ENCODE results near the gene PRUNE2.

The PRUNE2 gene

DNA sequence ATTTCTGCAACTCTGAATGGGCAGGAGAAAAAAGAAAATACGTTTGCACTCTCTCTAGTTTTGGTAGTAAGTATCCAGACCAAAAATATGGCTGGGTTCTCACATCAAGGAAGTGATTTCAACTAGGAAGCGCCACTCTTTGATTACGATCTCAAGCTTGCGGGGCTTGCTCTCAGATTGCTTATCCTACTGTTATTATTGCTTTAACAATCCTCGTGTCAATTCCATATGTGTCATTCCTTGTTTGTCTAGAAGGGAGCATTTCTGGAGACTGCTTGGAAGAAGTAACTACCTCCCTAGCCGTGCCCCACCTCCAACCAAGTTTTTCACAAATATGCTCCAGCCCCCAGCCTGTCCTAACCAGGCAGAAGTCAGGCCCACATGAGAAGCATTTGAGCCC is 3.5 kb downstream of the PRUNE2 start:
- Histone ChIP-seq H3K27me3 (ENCODE audit: insufficient read depth, poor library complexity, severe bottlenecking) (peaks cover 37% of the 10 kb centered on the region), H3K4me3 (replicated peaks; ENCODE audit: insufficient read depth, low read length) (no peak overlapping the region), H3K27ac (replicated peaks) (no peak overlapping the region)
- TF ChIP-seq GABPA (IDR thresholded peaks at IDR 0.05; ENCODE audit: low read depth) (no peak), POLR2AphosphoS5 (IDR thresholded peaks at IDR 0.05; ENCODE audit: low read depth) (no peak), REST (IDR thresholded peaks at IDR 0.05; ENCODE audit: insufficient replicate concordance, low read depth) (no peak)
- DNase-seq (ENCODE audit: low read depth in 1 of 2, low spot score in 1 of 2): no peak

- H3K4me3 ChIP-seq (replicated peaks; ENCODE audit: insufficient read depth, low read length): no peak overlapping the region
- no peak overlapping the region for H3K27ac ChIP-seq (replicated peaks)
- DNase-seq (ENCODE audit: low read depth in 1 of 2, low spot score in 1 of 2): no peak
- peaks cover 31% of the 10 kb centered on the region for H3K27me3 ChIP-seq (ENCODE audit: insufficient read depth, poor library complexity, severe bottlenecking)
- no peak for TF ChIP-seq REST (IDR thresholded peaks at IDR 0.05; ENCODE audit: insufficient replicate concordance, low read depth)
- no peak for TF ChIP-seq GABPA (IDR thresholded peaks at IDR 0.05; ENCODE audit: low read depth)
- no peak for TF ChIP-seq CTCF (IDR thresholded peaks at IDR 0.05; ENCODE audit: insufficient read depth, low read length)
- no peak for TF ChIP-seq SPI1 (IDR thresholded peaks at IDR 0.05; ENCODE audit: borderline replicate concordance, low read depth)
- no peak for TF ChIP-seq POLR2AphosphoS5 (IDR thresholded peaks at IDR 0.05; ENCODE audit: low read depth)
Measured at GRCh38 chr9:76901801-76902200, 4.1 kb downstream of the PRUNE2 start.

DNA sequence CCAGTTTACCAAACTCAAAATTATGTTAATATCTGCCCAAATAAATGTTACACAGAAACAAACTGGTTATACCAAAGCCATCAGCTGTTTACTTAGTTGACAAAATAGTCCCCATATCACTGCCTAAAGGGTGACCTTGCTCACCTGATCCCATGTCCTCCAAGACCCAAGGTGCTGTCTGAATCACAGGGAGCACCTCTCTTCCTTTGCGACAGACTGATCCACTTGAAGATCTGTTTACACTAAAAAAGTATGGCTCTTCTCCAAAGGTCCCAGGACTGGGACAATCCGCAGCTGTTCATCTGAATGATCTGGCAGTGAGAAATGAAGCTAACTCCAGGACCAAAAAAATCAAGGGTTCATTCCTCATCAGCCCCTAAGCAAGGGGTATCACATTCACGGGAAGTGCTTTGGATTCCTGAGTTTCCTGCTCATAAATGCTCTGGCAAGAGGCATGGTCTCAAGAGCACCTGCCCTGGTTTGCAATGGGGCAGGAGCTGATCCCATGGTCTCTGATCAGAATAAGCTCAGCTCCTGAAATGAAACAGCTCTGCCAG is 5.0 kb downstream of the PRUNE2 start:
- no peak for TF ChIP-seq SPI1 (IDR thresholded peaks at IDR 0.05; ENCODE audit: borderline replicate concordance, low read depth)
- TF ChIP-seq GABPA (IDR thresholded peaks at IDR 0.05; ENCODE audit: low read depth): no peak
- no peak for TF ChIP-seq POLR2AphosphoS5 (IDR thresholded peaks at IDR 0.05; ENCODE audit: low read depth)
- TF ChIP-seq CTCF (IDR thresholded peaks at IDR 0.05; ENCODE audit: insufficient read depth, low read length): no peak
- TF ChIP-seq REST (IDR thresholded peaks at IDR 0.05; ENCODE audit: insufficient replicate concordance, low read depth): no peak
- Histone ChIP-seq H3K27ac (replicated peaks) (no peak overlapping the region), H3K27me3 (ENCODE audit: insufficient read depth, poor library complexity, severe bottlenecking) (peaks cover 25% of the 10 kb centered on the region)

More for the DNA sequence above, 5.0 kb downstream of the PRUNE2 start:
- DNase-seq (ENCODE audit: low read depth in 1 of 2, low spot score in 1 of 2): no peak
- H3K4me3 ChIP-seq (replicated peaks; ENCODE audit: insufficient read depth, low read length): no peak overlapping the region

Data from HL-60 (cell line).